ENCODE measurements around the gene MYOM1.
"Not testable (repeated sequence)": the region's sequence is repeated elsewhere in the genome, so short reads cannot be mapped to it uniquely, and the experiment has no call there.

MYOM1 gene

DNA sequence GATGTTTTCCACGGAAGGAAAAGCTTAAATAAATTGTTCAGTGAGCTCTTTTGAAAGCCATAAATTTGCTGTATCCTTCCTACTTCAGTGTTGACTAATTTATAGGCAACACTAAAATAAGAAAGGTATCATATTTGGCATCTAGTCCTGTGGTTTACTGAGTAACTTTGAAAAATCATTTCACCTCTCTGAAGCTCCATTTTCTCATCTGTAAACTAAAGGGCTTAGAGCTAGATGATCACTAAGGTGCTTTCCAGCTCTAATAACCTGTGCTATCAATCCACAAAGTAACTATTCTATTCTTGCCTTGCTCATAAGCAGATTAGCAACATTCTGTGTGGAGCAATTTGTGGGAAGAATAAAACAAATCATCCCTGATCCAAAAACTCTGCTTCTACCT, 3.6 kb upstream of the MYOM1 start:
- TF ChIP-seq, protein P1, sequence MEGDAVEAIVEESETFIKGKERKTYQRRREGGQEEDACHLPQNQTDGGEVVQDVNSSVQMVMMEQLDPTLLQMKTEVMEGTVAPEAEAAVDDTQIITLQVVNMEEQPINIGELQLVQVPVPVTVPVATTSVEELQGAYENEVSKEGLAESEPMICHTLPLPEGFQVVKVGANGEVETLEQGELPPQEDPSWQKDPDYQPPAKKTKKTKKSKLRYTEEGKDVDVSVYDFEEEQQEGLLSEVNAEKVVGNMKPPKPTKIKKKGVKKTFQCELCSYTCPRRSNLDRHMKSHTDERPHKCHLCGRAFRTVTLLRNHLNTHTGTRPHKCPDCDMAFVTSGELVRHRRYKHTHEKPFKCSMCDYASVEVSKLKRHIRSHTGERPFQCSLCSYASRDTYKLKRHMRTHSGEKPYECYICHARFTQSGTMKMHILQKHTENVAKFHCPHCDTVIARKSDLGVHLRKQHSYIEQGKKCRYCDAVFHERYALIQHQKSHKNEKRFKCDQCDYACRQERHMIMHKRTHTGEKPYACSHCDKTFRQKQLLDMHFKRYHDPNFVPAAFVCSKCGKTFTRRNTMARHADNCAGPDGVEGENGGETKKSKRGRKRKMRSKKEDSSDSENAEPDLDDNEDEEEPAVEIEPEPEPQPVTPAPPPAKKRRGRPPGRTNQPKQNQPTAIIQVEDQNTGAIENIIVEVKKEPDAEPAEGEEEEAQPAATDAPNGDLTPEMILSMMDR (IDR thresholded peaks at IDR 0.05; ENCODE audit: insufficient read depth, low read depth, low read length, missing control alignments): no peak
- no peak overlapping the region for H3K4me3 ChIP-seq (ENCODE audit: low read depth, low read length)
- no peak for DNase-seq (ENCODE audit: low read depth)

DNA sequence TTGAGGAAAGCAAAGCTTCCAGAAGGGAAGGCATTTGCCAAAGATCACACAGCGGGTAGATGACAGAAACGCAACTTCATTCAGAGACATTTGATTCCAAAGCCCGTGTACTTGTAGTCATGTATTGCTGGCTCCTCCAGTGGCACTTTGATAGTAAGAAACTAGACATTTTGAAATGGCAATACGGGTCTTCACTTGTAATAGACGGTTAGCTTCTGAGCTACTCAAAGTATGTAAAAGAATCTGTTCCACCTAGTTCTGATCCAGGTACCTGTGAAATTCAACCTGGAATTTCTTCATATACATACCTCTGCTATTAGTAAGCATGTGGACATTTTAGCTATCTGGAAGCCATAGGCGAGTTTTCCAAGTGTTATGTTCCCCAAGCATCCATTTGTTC, 1.7 kb upstream of the MYOM1 start:
- no peak for DNase-seq (ENCODE audit: low read depth)
- H3K4me3 ChIP-seq (ENCODE audit: low read depth, low read length): no peak overlapping the region
- TF ChIP-seq, protein P1 (IDR thresholded peaks at IDR 0.05; ENCODE audit: insufficient read depth, low read depth, low read length, missing control alignments): no peak

DNA sequence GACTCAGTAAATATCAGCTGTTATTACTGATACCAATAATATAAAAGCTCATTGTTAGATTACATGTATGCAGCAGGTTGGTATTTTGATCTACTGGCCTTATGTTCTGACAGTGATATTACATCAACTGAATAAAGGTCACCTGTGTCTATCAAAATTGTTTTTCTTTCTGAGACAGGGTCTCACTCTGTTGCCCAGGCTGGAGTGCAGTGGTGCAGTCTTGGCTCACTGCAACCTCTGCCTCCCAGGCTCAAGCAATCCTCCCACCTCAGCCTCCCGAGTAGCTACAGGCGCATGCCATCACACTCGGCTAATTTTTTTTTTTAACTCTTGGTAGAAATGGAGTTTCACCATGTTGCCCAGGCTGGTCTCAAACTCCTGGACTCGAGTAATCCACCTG, 1.1 kb upstream of the MYOM1 start:
- not testable (repeated sequence) for DNase-seq (ENCODE audit: low read depth); H3K4me3 ChIP-seq (ENCODE audit: low read depth, low read length)

DNA sequence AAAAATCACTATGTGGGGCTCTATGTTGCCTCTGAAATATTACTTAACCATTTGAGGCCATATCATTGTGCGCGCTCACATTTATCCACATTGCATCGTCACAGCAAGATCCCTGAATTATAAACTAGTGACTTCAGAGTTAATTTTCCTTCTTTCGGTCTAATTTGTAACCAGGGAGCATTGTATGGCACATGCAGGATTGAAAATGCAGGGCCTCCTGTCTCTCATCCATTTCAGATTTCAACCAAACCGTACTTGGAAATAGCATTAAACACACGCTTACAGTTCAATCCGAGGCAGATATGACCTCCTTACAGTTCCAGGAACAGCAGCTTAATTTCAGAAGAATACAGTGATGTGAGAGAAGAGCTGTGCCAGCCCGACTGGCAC, 532 bp downstream of the MYOM1 start:
- no peak overlapping the region for H3K4me3 ChIP-seq (ENCODE audit: low read depth, low read length)
- DNase-seq (ENCODE audit: low read depth): no peak
- TF ChIP-seq, protein P1 (IDR thresholded peaks at IDR 0.05; ENCODE audit: insufficient read depth, low read depth, low read length, missing control alignments): no peak

DNA sequence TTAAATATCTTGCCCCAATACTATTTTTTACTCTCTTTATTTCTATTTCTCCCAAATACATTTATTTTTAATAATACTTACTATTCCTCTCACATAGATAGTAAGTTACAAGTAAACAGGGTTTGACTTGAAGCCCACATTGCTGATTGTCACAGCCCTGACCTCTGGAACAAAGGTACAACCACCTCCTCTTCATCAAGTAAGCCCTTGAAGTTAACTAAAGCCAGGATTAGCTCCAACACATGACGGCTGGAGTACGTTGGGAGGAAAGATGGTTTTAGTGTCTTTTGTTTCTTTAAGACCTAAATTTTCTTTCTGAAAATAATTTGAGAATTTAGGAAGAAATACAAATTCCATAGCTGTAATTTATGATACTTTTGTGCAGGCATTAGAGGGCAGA, 949 bp downstream of the MYOM1 start:
- H3K4me3 ChIP-seq (ENCODE audit: low read depth, low read length): no peak overlapping the region
- TF ChIP-seq, protein P1 (IDR thresholded peaks at IDR 0.05; ENCODE audit: insufficient read depth, low read depth, low read length, missing control alignments): no peak
- no peak for DNase-seq (ENCODE audit: low read depth)

DNA sequence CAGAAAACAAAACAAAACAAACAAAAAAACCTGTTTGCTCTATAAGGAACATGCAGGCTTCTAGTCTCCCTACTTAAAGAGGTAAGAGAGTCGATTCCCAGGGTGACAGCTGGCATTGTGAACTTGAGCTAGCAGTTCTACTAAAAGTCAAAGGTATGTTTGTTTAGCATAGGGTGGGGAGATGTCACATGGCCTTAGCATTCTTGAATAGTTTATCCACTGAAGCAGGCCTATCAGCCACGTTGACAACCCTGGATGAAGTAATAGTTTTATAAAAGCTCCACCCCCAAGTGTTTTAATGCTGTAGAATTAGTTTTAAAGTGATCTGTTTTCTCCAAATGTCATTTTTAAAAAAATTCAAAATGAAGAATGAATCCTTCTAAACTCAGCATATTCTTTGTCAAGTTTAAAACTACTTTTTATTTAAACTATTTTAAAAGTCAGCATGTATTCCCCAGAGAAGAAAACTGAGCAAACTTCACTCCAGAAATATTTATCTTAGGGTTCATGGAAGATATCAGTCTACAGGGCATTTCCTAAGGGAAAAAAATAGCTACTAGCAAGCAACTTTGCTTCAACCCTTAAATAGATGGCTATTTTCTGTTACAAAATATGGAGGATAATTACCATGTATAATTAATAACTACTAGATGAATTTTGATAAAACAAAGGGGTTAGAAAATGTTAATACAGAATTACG, 1.7 kb downstream of the MYOM1 start:
- DNase-seq (ENCODE audit: low read depth): no peak
- TF ChIP-seq, protein P1 (IDR thresholded peaks at IDR 0.05; ENCODE audit: insufficient read depth, low read depth, low read length, missing control alignments): no peak
- H3K4me3 ChIP-seq (ENCODE audit: low read depth, low read length): no peak overlapping the region

DNA sequence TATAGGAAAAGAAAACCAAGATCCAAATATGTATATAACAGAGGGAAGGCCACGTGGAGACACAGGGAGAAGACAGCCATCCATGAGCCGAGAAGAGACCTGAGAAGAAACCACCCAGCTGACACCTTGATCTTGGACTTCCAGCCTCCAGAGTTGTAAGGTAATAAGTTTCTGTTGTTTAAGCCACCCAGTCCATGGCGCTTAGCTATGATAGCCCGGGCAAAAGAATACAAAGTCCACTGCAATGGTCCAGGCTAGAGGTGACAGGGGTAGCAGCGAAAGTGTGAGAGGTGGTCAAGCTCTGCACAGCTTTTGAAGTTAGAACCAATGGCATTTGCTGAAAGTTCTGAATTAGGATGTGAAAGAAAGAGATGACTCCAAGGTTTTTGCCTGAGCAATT, 2.8 kb downstream of the MYOM1 start:
- H3K4me3 ChIP-seq (ENCODE audit: low read depth, low read length): no peak overlapping the region
- DNase-seq (ENCODE audit: low read depth): no peak
- TF ChIP-seq, protein P1 (IDR thresholded peaks at IDR 0.05; ENCODE audit: insufficient read depth, low read depth, low read length, missing control alignments): no peak
